Measurements from ENCODE around the gene SAPCD2.

DNA sequence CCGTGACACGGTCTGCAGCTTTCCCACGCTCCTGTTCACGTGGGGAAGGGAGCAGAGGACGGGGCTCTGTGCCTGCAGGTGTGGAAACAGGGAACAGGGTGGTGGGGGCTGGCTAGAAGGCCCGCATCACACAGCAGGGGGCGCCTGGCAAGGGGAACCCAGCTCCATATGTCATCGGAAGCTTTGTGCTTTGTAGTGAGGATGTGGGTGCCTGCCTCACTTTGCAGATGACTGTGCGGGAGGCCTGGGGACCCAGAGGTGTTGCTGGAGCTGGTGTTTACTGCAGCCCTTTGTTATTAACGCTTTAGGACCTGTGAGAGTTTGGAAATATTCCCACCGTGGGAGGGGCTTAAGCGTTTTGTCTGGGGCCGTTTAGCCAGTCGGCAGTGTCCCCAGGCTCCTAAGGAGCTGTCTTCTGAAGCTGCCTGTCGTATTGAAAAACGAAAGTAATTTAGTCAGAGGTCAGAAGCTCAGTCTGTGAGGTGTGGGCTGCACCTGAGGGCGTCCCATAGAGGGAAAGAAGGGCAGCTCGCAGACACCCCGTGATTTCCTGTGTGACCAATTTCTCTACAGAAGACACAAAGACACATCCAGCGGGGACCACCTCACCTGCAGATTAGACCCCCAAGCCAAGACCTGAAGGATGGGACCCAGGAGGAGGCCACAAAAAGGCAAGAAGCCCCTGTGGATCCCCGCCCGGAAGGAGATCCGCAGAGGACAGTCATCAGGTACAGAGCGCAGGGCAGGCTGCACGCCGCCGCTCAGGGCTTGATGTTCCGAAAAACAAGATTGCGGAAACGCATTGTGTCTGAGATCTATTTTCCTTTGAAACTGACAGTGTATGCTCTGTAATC lies 25.5 kb upstream of the SAPCD2 start:
- TF ChIP-seq SPI1 (IDR thresholded peaks at IDR 0.05; ENCODE audit: low read depth, low read length) (peak; percentile 68), POLR2A (IDR thresholded peaks at IDR 0.05; ENCODE audit: low read depth, low read length) (no peak), PAX5 (IDR thresholded peaks at IDR 0.05; ENCODE audit: insufficient read depth, low read length, severe bottlenecking) (no peak), POLR2AphosphoS5 (IDR thresholded peaks at IDR 0.05; ENCODE audit: low read depth, low read length) (no peak), TAF1 (IDR thresholded peaks at IDR 0.05; ENCODE audit: low read depth, low read length) (no peak), POU2F2 (IDR thresholded peaks at IDR 0.05; ENCODE audit: low read depth, low read length) (0 out of 2 replicates have a peak, but pooled peaks have one; percentile 21)

All from GM12891 (cell line).